Mucosa of descending colon (tissue), 3 donors: Measurements from ENCODE around the gene RNH1. TPM values are rescaled to one million over a fixed set of nuclear protein-coding genes. Genes with fewer than 3 reads are reported as not detected.

Experiments used
- ATAC-seq: fragments of 200-7000 bp; cut with Tn5 transposase; one replicate; pipeline ENCODE4 v1.9.1; 2020; ENCODE audit warnings: mild to moderate bottlenecking, moderate library complexity
- DNase-seq, 3 donors: peaks; one replicate each; pipeline ENCODE4 v3.0.0-alpha.2; 2020
- H3K36me3 ChIP-seq: fragments of 200-600 bp; one replicate; pipeline ENCODE4 v1.8.0; 2021; ENCODE audit warnings: low read depth, mild to moderate bottlenecking
- H3K4me1 ChIP-seq: fragments of 200-600 bp; one replicate; pipeline ENCODE4 v1.8.0; 2021; ENCODE audit warnings: low read depth, mild to moderate bottlenecking
- H3K4me3 ChIP-seq: fragments of 200-600 bp; one replicate; pipeline ENCODE4 v1.8.0; 2021; ENCODE audit warnings: mild to moderate bottlenecking
- H3K9me3 ChIP-seq: fragments of 200-600 bp; one replicate; pipeline ENCODE4 v1.8.0; 2021; ENCODE audit warnings: mild to moderate bottlenecking
- CTCF ChIP-seq: fragments of 200-600 bp; IDR thresholded peaks from one replicate; pipeline ENCODE4 v1.8.0; 2022; ENCODE audit warnings: antibody characterized with exemption, mild to moderate bottlenecking
- intact Hi-C, 2 donors: fragments of 100-400 bp; cut with DNase I in 1 of 2; cut with micrococcal nuclease in 1 of 2; formaldehyde crosslinking; loops; one replicate each; pipeline versions ENCODE4 v1.11.0 to v1.11.1; 2022; cut with DNase I, micrococcal nuclease
- total RNA-seq, 3 donors: library from RNA; stranded (reverse); fragmentation: NEBNext Ultra II Directional in 2 of 3; extraction: Animal tissue kit (Norgen Biotek cat#: 25700) in 2 of 3; gene quantifications; one replicate each; pipeline versions ENCODE4 v1.2.1 to v1.2.4, GENCODE V29; 2021 to 2023
- donor health status: DM: no; HTN: no; CAD: no; lungs with moderate emphysema.
- donor health status: DM: no; HTN: no; CAD: no.
- donor health status: DM: no; HTN: yes; CAD: no.

The RNH1 gene
- total RNA-seq, 3 donors from 2014 or later: 108 to 127 (median 118) TPM

- Histone ChIP-seq H3K9me3 (no peaks in the 10 kb centered on the region), H3K4me1 (no peaks in the 10 kb centered on the region), H3K4me3 (no peak overlapping the region), H3K36me3 (peaks cover 13% of the 10 kb centered on the region)
- DNase-seq (peak in 1 of 3 donors; percentile 44), ATAC-seq (no peak)
- intact Hi-C loops: no loop called here
- no peak for TF ChIP-seq CTCF
Measured at GRCh38 chr11:494761-495536, 12.1 kb downstream of the RNH1 start.

DNA sequence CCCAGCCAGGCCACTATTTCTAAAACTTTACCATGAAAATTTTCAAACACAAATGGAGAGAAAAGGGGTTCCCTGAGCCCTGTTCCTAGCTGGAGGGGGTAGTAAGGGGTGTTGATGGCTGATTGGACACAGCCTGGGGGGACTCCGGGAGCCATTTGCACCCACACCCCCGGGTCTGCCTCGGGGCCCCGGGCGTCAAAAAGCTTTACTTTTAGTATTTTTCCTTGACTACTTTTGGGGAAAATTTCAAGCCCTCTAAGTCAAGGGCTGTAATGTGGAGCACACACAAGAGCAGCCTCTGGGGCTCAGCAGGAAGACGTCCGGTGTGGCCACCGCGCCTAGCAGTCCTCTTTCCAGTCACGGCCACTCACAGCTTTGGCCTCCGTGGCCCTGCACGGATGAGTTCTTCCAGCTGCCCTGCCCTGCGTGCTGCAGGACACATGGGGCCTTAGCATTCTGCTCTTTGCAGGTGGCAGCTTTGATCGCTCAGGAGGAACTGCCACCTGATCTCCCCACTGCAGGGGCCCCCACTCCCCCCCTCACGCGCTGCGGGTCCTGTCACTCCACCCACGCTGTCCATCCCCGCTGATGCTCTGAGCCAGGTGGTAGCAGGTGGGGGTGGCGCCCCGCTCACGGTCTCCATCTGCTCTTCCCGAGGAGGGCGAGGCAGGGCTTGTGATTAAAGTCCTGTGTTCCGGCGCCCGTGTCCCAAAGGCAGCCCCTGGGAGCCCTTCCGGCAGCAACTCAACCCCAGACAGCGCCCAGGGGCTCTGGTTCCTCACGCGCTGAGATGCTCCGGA lies 14.4 kb downstream of the RNH1 start:
- TF ChIP-seq CTCF: no peak
- Histone ChIP-seq H3K36me3 (peaks cover 3% of the 10 kb centered on the region), H3K9me3 (no peaks in the 10 kb centered on the region), H3K4me1 (peaks cover 6% of the 10 kb centered on the region), H3K4me3 (no peak overlapping the region)
- intact Hi-C loops: no loop called here
- ATAC-seq (peak; percentile 11), DNase-seq (peak in 1 of 3 donors; percentile 53)

DNA sequence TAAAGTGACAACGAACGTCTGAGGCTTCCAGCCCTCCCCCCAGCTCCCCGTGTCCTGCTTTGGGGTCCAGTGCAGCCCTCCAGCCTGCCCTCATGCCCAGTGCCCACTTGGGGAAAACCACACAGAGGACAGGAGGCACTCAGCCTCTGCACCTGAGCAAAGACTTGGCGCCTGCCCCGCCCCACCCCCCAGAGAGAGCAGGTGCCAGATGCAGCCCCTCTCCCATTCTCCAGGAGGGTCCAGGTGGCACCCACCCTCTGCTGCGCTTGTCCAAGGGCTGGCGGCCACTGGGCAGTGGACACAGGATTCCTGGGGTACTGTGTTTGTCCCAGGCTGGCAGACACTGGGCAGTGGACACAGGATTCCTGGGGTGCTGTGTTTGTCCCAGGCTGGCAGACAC lies 15.7 kb downstream of the RNH1 start:
- no peak for ATAC-seq
- intact Hi-C loops: no loop called here
- peak in 1 of 3 donors; percentile 42 for DNase-seq
- no peak for TF ChIP-seq CTCF
- Histone ChIP-seq H3K9me3 (no peaks in the 10 kb centered on the region), H3K4me1 (peaks cover 9% of the 10 kb centered on the region), H3K4me3 (no peak overlapping the region), H3K36me3 (peaks cover 3% of the 10 kb centered on the region)

DNA sequence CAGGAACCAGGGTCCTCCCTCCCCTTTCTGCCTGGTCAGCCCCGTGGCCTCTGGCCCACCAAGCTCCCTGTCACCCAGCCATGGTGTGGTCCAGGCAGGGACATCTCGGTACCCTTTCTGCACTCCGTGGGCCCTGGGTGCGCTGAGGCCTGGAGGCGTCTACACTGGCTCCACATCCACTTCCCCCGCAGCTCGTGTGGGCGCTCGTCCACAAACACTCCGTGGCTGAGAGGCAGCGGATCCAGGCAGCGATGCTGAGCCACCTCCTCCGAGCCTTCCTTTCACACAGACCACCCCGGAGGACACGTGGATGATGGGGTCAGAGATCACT lies 16.1 kb downstream of the RNH1 start:
- Histone ChIP-seq H3K9me3 (no peaks in the 10 kb centered on the region), H3K4me1 (peaks cover 9% of the 10 kb centered on the region), H3K36me3 (peaks cover 3% of the 10 kb centered on the region), H3K4me3 (no peak overlapping the region)
- DNase-seq (peak in 1 of 3 donors; percentile 45), ATAC-seq (no peak)
- intact Hi-C loops: no loop called here
- no peak for TF ChIP-seq CTCF

GRCh38 chr11:490186-490929 lies 16.7 kb downstream of the RNH1 start:
- no peak for TF ChIP-seq CTCF
- Histone ChIP-seq H3K36me3 (peaks cover 3% of the 10 kb centered on the region), H3K9me3 (no peaks in the 10 kb centered on the region), H3K4me1 (peaks cover 9% of the 10 kb centered on the region), H3K4me3 (no peak overlapping the region)
- DNase-seq: peak in 1 of 3 donors; percentile 47
- ATAC-seq: no peak
- intact Hi-C loops: no loop called here
